Measurements from ENCODE around the gene GREB1. TPM values are rescaled to one million over a fixed set of nuclear protein-coding genes. Genes with fewer than 3 reads are reported as not detected.

Gene GREB1
- total RNA-seq, 1 experiment from 2014 or later, result 16.5 TPM

DNA sequence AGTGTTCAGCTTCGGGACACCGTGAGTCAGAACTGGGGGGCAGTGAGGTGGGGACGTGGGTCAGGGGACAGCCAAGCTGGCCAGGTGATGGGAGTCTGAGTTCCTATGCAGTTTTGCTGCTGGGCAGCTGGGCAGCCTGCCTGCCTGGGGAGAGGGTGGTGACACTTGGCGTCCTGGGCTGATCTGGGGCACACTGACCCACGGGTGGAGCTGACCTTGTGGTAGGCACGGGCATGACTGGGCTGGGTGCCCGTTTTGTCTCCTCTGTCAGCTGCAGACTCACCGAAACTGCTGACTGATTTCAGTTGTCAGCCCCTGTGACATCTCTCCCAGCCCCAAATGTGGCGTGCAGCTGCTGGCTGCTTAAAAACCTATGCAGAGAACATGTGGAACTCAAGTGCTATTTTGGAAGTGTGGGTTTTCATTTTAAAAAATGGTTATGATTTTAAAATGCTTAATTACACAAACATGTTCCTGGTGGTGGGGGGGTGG lies 35.3 kb upstream of the GREB1 start:
- Histone ChIP-seq H4K91ac (ENCODE audit: insufficient read length, low read depth, low read length) (no peak overlapping the region), H3T11ph (ENCODE audit: low read length) (no peak overlapping the region), H3K23me2 (ENCODE audit: insufficient read length, low read depth, low read length, poor library complexity, severe bottlenecking) (no peaks in the 10 kb centered on the region), H4K5ac (ENCODE audit: insufficient read length, low read depth, low read length) (no peak overlapping the region), H3K4me2 (ENCODE audit: insufficient read depth, insufficient read length, low read length) (no peak overlapping the region), H4K20me1 (ENCODE audit: control insufficient read depth, insufficient read depth, insufficient read length) (no peaks in the 10 kb centered on the region), H3K27ac (ENCODE audit: insufficient read length, low read depth, low read length) (no peak overlapping the region), H3K9ac (ENCODE audit: extremely low read depth, insufficient read length, low read length) (no peak overlapping the region), H2AK5ac (ENCODE audit: insufficient read length, low read length) (no peak overlapping the region), H3K4ac (ENCODE audit: low read depth, low read length) (no peak overlapping the region), H2BK5ac (ENCODE audit: insufficient read length, low read length) (no peak overlapping the region), H2BK120ac (ENCODE audit: low read depth, low read length, poor library complexity, severe bottlenecking) (no peak overlapping the region), H3K9me3 (ENCODE audit: control insufficient read depth, low read depth, low read length) (no peaks in the 10 kb centered on the region), H3K14ac (ENCODE audit: insufficient read depth, low read length) (no peak overlapping the region), H3K4me1 (ENCODE audit: insufficient read depth, low read length) (peaks cover 2% of the 10 kb centered on the region; the same call in 1 of the 2 replicates), H4K8ac (replicated peaks; ENCODE audit: insufficient read length, low read depth, low read length) (no peak overlapping the region), H2BK15ac (ENCODE audit: low read depth, low read length) (no peak overlapping the region), H2BK12ac (ENCODE audit: insufficient read length, low read depth, low read length) (no peak overlapping the region), H3K56ac (ENCODE audit: insufficient read length, low read depth, low read length) (no peak overlapping the region), H3K27me3 (ENCODE audit: insufficient read depth, low read length) (no peaks in the 10 kb centered on the region), H3K79me1 (ENCODE audit: insufficient read depth, low read depth, low read length, poor library complexity, severe bottlenecking) (no peaks in the 10 kb centered on the region), H3K18ac (ENCODE audit: insufficient read length, low read depth, low read length) (no peak overlapping the region), H3K79me2 (ENCODE audit: insufficient read depth, low read length) (peaks cover 5% of the 10 kb centered on the region; the same call in 1 of the 2 replicates), H2AFZ (ENCODE audit: low read length) (no peak overlapping the region), H2BK20ac (ENCODE audit: low read depth, low read length, poor library complexity, severe bottlenecking) (no peak overlapping the region), H3K23ac (ENCODE audit: insufficient read length, low read depth, low read length) (no peak overlapping the region)
- Mint-ChIP-seq H3K36me3 (ENCODE audit: insufficient read depth in 1 of 3, low read depth in 3 of 3) (peaks cover 0 to 10% (median 9%) of the 10 kb centered on the region in 3 experiments; a peak in 5 of 7 replicates), H3K27ac (peak overlapping the region in 1 of 3 experiments; percentile 44; a peak in 1 of 7 replicates), H3K27me3 (ENCODE audit: low read depth) (no peaks in the 10 kb centered on the region), H3K4me3 (no peak overlapping the region), H3K9me3 (peaks cover 7 to 9% of the 10 kb centered on the region in 2 experiments; a peak in 4 of 5 replicates), H3K4me1 (peaks cover 27 to 31% of the 10 kb centered on the region in 2 experiments)
- WGBS (ENCODE audit: extremely low coverage, insufficient read length, low lambda C conversion rate), result no CpG with 5 or more reads among the region's 9 CpGs
- TF ChIP-seq, protein P1, sequence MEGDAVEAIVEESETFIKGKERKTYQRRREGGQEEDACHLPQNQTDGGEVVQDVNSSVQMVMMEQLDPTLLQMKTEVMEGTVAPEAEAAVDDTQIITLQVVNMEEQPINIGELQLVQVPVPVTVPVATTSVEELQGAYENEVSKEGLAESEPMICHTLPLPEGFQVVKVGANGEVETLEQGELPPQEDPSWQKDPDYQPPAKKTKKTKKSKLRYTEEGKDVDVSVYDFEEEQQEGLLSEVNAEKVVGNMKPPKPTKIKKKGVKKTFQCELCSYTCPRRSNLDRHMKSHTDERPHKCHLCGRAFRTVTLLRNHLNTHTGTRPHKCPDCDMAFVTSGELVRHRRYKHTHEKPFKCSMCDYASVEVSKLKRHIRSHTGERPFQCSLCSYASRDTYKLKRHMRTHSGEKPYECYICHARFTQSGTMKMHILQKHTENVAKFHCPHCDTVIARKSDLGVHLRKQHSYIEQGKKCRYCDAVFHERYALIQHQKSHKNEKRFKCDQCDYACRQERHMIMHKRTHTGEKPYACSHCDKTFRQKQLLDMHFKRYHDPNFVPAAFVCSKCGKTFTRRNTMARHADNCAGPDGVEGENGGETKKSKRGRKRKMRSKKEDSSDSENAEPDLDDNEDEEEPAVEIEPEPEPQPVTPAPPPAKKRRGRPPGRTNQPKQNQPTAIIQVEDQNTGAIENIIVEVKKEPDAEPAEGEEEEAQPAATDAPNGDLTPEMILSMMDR (conservative IDR thresholded peaks at IDR 0.05), result no peak
- DNase-seq, result no peak
